CD4-positive, alpha-beta T cell treated with Interleukin-4 for 1 hour (primary cell): ENCODE data around the gene ATP5PB.

Experiments
- DNase-seq, 2 donors: peaks; one replicate each; pipeline ENCODE4 v3.0.0-alpha.2; 2020 to 2022

Gene ATP5PB, protein sequence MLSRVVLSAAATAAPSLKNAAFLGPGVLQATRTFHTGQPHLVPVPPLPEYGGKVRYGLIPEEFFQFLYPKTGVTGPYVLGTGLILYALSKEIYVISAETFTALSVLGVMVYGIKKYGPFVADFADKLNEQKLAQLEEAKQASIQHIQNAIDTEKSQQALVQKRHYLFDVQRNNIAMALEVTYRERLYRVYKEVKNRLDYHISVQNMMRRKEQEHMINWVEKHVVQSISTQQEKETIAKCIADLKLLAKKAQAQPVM

DNA sequence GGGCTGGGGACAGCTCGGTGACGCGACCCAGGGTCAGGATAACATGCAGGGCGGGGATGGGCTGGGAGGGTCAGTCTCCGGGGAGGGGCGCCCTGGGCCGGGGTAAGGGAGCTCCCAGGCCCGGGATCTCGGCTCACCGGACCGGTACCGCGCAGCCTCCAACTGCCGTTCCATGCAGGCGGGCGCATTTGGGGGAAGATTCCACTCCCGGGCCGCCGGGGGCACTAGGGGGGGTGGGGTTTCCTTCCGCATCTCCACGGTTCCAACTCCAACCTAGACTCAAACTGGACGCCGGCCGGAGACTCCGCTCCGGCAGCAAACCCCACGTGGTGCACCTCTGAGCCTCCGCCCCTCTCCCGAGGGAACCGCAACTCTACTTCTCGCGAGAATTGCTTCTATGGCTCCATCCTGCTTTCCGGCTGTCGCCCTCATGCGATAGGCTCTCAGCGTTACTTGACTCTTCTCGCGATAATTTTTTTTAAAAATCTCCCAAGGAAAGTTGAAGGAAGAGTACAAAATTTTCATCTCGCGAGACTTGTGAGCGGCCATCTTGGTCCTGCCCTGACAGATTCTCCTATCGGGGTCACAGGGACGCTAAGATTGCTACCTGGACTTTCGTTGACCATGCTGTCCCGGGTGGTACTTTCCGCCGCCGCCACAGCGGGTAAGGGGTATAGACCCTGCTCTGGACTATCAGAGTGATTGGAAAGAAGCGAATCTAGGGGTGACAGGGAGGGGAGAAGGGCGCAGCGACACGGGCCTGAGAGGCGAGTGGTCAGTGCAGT is at the start of gene ATP5PB, which contains the start of gene WDR77:
Gene ATP5PB (plus strand): TSS at position 547 of the 785 bp plus-strand sequence. CDS start 78 bp downstream, at position 625.
Gene WDR77 (minus strand): TSS at position 339 of the 785 bp plus-strand sequence. CDS start 87 bp downstream, at position 252.
- peak; percentile 97 to 99 for DNase-seq

DNA sequence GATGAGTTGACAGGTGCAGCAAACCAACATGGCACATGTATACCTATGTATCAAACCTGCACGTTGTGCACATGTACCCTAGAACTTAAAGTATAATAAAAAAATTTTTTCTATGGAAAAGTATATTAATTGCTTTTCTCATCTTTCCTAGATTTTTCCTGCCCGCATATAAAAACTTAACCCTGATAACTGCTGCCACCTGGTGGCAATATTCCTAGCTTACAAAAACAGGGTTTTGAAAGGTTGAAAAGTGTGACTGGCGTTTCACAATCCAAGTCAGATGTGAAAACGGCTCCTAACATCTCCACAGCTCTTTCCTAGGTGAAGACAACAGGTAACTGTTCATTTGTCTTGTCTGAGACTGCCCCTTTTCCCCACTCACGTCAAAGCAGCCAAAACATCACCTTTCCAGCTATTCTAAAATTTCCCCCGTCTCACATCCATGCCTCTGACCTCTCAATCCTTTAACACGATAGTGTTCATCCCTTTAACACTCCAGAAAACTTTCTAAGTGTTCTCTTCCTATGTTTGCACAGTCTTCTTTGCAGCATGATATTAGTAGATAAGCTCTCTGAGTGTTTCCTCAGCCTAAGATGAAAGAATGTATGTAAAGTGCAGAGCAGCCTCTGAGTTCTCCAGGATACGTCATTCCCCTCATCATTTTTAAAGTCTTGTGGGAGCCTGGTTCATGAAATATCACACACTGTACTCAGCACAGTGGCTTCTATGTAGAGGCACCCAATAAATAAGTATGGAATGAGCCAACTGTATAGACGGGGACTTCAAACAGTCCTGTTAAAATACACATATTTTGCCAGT is 49.3 kb upstream of the ATP5PB start:
- peak; percentile 15 to 49 for DNase-seq

DNA sequence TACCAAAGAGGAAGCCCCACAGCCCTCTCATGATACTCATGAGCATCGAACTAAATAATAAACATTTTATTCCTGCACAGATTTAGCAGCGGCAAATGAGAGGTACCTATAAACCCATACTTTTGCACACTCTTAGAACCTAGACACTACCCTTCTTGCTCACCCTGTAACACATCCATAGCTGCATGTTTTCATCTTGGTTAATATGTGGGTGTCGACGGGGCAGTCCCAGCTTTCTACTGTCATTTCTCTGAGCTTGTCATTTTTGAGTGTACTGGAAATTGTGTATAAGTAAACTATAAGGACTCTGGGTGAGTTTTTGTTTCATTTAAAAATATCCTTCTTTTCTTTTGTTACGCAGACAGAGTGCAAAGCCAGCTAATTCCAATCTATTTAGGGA is 47.2 kb upstream of the ATP5PB start:
- DNase-seq: no peak

DNA sequence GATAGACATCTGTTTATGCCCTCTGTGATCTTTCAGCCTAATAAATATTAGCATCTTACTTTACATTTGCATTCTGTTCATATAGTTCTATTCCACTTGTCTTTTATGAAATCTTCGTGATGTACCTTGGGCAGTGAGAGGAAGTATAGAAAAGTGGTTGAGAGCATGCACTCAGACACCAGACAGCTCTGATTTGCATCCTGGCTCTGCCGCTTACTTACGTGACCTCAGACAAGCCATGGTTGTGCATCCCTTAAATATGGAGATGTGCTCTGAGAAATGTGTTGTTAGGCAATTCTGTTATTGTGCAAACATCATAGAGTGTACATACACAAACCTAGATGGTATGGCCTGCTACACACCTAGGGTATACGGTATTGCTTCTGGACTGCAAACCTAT is 44.7 kb upstream of the ATP5PB start:
- no peak for DNase-seq

DNA sequence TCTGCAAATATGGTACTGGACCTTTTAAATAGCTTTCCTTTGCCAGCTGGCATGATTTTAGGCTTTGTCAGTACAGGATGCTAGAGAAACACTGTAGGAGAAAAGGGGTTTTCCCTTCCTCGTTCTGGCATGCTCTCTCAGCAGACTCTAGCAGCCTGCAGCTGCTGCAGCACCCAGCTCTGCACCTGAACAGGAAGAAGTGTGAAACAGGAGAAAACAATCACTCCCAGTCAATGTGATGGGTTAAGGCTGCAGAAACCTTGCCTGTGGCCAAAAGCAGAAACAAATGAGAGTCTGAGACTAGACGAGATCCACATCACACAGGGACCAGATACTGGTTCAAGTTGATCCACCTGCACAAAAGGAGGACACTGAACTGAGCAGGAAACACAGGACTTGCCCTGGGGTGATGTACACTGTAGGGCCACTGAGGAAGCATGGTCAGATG is 42.9 kb upstream of the ATP5PB start:
- peak; percentile 51 to 52 for DNase-seq

DNA sequence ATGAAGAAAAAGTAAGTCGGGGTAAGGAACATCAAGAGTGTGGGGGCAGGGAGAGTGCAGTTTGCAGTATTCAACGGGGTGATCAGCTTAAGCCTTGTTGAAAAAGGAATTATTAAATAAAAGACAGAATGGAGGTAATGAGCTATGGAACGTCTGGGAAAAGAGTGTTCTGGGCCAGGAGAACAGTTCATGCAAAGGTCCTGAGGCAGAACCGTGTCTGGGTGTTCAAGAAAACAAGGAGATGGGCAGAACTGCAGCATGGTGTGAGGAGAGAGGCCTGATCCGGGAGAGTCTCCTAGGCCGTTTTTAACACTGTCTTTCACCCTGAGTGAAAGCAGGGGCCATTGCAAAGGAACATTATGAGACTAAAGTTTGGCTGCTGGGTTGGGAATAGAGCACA is 42.0 kb upstream of the ATP5PB start:
- DNase-seq: no peak

DNA sequence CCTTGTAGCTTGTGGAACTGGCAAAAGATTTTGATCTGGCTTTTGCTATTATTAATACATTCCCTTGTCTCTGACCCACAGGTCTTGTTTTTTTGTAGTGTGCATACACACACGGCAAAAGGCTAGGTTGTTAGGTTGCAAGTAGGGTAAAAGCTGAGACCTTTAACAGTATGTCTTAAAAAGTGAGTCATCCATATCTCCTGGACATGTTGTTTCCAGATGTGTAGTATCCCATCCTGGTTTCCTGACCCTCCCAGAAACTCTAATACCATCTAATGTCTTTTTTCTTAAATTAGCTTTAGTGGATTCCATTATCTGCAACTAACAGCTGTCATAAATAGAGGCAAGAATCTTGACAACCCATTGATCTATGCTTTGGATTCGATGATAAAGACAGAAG is 36.4 kb upstream of the ATP5PB start:
- DNase-seq: no peak

DNA sequence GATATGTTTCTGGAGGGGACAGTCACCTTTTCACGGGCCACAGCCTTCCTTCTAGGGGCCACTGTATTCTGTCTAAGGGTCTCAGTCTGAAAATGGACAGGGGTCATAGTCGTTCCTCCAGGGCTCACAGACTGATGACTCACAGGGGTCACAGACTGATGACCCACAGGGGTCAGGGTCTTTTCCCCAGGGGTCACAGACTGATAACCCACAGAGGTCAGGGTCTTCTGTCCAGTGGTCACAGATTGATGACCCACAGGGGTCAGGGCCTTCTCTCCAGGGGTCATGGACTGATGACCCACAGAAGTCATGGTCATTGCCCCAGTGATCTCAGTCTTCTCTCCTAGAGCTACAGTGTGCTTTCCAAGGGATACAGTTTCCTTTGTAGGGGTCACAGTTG is 34.5 kb upstream of the ATP5PB start:
- no peak for DNase-seq

DNA sequence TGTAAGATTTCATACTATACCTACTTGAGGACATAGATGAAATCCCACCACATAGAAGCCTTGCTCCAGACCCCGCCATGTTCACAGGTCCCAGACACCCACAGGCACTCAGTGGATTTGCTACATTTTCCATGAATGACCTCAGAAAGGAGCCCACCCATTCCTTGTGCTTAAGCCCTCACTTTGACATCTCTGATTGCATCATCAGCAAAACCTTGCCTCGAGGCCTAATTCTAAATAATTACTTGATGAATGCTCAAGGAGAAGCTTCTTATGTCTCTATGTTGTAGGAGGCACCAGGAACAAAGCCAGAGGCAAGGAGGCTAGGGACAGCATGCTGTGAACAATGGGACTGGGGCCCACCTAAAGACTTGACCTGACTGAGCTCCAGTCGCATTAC is 33.8 kb upstream of the ATP5PB start:
- no peak for DNase-seq

DNA sequence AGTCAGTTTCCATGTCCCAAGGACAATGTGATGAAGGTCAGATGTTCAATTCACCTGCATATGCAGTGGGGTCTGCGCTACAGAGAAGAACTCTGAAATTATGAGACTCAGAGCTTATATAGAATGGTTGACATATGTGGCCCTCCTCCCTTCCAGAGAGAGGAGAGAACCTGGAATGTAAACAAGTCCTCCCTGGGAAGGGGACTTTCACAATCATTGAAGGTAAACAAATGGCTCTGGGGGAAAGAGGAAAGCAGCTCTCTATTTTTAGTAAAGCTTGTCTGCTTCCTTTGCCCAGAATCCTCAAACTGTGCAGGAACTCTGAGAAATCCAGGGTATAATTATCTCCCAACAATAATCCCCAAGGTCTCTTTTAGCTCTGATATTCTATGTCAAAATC is 31.5 kb upstream of the ATP5PB start:
- no peak for DNase-seq

DNA sequence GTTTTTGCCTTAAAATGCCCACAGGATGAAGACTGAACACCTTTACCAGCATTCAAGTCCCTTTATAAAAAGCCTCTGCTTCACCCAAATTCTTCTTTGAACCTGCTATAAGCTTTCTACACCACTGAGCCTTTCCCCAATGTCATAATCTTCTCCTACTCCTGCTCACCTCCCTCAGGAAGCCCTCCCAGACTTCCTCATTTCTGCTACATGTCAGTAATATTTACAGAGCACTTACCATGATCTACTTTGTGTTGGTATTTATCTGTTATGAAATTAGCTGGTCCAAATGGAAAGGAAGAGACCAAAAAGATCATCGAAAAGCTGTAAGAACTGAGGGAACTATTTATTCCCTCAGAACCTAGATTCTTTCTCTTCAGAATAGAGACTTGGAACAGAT is 30.2 kb upstream of the ATP5PB start:
- no peak for DNase-seq

DNA sequence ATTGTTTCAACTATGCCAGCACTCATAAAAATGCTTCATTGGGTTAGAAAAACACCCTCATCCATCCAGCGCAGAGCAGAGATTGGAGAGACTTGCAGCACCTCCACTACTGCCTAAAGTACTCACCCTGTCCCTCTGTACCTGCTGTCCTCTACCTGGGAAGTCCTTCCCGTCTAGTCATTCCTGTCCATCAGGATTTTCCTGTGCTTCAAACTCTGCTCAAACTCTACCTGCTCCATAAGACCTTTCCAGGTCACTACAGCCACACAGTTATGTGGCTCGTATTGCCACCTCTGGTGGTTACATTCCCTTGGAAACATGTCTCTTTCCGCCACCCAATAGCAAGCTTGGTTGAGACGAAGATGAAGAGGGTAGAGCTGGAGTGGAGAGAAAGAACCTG is 28.9 kb upstream of the ATP5PB start:
- DNase-seq: no peak

DNA sequence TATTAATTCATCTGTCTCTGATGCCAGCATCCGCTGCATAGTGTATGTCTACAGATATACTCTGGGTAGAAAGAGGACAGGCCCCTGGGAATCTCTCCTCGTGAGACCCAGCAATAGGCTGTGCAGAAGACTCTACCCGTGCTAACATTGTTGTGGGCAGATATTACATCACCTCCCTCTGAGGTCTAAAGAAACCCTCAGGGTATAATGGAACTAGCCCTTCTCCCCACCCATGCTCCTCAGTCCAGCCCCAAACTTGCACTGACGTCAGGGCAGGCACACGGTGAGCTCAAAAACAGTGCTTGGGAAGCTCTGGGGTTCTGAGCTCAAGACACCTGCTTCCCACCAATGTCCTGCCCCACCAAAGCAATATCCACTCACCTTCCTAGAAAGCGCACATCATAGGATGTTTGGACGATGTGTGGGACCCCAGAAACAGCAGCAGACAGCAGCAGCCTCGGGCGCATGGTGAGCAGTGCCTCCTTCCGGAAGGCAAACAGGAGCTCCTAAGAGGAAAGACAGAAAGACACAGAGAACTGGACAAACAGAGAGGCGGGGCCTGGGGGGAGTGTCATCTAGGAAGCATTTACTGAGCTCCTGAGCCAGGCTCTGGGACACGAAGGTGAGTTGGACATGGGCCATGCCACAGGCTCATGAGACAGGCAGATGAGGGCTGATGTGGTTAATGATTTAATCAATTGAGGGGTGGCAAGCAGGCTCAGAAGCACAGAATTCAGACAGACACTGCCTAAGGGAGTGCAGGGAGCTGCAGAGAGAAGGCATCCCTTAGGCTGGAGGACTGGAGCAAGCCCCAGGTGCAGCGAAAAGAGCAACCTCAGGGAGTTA is 26.5 kb upstream of the ATP5PB start:
- DNase-seq: no peak

DNA sequence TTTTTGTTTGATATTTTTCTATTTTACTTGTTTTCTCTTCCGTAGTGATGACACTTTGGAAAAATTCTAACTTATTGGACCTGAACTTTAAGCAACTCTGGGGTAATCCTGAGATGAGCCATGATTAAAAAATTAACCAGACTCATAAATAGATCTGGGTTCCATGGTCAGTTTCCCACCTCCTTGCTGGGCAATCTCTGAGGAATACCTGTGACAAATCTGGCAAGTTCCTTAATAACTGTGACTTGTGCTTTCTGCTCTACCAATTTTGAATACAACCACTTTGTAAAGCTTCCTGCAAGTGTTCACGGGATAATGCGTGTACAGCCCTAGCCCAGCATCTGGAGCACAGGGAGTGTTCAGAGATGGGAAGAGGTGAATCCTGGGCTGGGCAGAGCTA is 25.0 kb upstream of the ATP5PB start:
- no peak for DNase-seq

DNA sequence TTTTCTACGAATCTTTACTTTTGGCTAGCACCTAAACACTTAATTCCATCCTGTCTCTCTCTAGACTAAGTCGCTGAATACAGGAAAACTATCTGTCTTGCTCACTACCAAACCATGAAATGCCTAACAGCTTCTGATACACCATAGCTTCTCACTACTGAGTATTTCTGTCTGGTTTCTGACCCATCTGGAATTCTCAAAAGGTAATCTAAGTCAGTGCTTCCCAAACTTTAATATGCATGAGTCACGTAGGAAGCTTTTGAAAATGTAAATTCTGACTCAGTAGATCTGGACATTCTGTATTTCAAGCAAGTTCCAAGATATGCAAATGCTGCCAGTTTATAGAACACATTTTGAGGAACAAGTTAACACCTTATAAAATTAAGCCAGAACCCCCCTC is 12.5 kb upstream of the ATP5PB start:
- no peak for DNase-seq

DNA sequence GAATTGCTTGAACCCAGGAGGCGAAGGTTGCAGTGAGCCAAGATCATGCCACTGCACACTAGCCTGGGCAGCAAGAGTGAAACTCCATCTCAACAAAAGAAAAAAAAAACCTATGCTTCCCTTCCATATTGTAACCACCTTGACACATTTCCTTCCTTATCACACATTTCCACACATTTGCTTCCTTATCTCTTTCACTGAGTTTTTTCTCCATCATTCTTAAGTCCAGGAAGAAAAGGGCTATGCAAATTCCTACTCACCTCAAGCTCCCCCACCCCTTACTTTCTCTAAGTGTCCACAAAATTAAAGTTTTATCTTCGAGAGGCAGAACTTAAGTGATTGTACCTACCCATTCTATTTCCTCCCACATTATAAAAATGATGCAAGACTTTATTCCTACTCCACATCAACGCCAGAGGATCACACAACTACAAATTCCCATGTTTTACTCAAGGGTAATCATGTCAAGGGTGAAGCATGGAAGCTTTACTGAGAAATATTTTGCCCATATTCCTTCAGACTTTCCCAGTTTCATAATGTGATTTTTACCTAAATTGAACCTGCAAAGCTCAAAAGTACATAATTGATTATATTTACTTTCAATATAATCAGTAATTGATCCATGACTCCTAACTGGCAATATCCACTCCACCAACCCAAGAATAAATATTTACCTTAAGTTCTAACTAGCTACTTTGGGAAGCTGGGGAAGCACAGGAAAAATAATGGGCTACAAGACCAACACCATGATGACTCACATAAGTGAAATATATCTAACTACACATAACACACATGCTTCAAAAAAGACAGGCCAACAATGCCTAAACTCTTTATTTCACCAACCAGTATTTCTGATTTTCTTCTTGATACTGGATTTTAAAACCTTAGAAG is 9.6 kb upstream of the ATP5PB start:
- DNase-seq: no peak

DNA sequence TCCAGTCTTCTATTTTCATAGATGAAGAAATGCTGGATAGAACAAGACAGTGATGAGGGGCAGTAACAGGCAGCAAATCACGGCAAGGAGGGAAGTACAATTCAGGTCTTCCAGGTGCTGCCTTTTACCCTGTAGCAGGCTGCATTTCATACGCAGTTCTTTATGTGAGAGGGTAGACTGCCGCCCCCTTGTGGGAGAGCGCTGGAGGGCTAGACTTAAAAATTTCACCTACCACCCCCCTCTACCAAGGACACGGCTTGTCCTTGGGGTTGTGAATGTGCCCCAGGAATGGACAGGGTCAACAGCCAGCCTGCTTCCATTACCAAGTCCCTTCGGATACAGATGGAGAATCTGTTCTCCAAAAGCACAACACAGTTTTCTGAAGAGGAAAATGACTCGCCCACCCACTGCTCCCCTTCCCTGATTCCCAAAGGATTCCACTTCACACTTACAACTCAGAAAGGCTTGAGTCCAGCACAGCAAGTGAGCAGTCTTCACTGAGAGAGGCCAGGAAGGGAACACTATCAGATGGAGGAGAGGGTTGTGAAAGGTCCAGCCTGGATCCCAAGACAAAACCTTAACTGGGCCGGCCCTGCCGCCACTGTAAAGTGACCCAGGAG is 7.6 kb upstream of the ATP5PB start:
- peak; percentile 73 to 76 for DNase-seq

DNA sequence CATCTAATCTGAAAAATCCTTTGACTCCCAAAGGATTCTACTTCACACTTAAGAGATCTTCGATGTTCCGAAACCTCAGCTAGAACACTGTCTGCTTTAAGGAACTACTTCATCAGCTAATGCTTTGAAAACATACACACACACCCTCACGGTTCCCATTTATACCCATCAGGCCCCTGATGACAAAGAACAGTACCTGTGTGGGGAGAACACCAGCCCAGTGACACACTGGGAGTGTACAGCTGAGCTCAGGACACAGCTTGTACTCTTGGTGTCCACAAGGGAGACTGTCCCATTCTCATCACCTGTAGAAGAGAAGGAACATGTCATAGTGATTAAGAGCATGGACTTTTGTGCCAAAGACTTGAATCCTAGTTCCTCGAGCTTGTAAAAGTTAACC is 6.8 kb upstream of the ATP5PB start:
- DNase-seq: no peak

DNA sequence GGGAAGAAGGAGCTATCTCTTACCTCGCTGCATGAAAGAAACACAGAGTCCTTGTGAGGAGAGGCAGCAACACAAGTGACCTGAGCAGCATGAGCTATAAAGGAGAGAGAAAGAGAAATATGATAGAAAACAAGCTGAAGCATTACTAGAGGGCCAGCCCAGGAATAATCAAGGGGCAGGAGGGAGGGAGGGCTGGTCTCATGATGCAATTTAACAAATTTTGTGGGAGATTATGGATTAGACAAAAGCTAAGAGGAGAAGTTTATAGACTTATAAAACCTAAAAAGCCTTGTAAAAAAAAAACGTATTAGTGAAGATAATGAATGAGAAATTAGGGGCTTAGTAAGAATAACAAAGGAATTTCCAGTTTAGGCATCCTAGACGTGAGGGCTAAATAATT is 5.2 kb upstream of the ATP5PB start:
- no peak for DNase-seq

DNA sequence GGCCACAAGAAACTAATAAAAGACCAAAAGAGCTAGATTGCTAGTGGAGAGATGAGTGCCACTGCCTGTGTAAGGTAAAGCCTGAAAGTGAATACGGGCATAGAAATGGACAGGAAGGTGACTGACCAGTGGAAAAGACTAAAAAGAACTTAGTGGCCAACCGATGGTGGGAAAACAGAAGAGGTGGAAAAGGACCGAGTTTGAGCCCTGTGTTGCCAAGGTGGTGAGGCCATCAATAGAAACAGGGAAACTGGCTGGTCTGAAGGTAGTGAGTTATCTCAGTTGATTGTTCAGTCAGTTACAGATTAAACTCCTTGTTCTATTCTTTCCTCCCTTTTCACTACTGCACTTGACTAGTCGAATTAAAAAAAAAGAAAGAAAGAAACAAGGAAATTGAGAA is 2.7 kb upstream of the ATP5PB start:
- DNase-seq: no peak
